WTC11 (cell line): Measurements from ENCODE around the gene HDAC9. TPM values are rescaled to one million over a fixed set of nuclear protein-coding genes. Genes with fewer than 3 reads are reported as not detected.

ENCODE experiments used
- ATAC-seq: fragments of 200-7000 bp; cut with Tn5 transposase; 2 replicates; pipeline ENCODE4 v1.10.0; 2021; ENCODE audit warnings: mild to moderate bottlenecking, moderate library complexity
- CTCF ChIA-PET: fragments of 300-600 bp; sonication (Branson Sonifier 250); formaldehyde crosslinking; loops from one replicate; lab custom pipeline; 2021; ENCODE audit warnings: antibody characterized with exemption; lab: Charles Lee
- POLR2A ChIA-PET: fragments of 350-600 bp; sonication (Branson Sonifier 250); formaldehyde crosslinking; loops from one replicate; lab custom pipeline; 2021; ENCODE audit warnings: antibody characterized with exemption; lab: Charles Lee
- DNase-seq: peaks from one replicate; pipeline ENCODE4 v3.0.0; 2021; ENCODE audit warnings: low spot score
- H3K27ac Mint-ChIP-seq: 2 replicates; pipeline ENCODE4 v1.8.0; 2021; ENCODE audit warnings: mixed read lengths
- H3K27me3 Mint-ChIP-seq: 2 replicates; pipeline ENCODE4 v1.8.0; 2021; ENCODE audit warnings: low read depth, mild to moderate bottlenecking, moderate library complexity, mixed read lengths
- H3K36me3 Mint-ChIP-seq: 2 replicates; pipeline ENCODE4 v1.8.0; 2021; ENCODE audit warnings: mixed read lengths
- H3K4me1 Mint-ChIP-seq: 2 replicates; pipeline ENCODE4 v1.8.0; 2022; ENCODE audit warnings: mixed read lengths
- H3K4me3 Mint-ChIP-seq: 2 replicates; pipeline ENCODE4 v1.8.0; 2021; ENCODE audit warnings: mild to moderate bottlenecking, moderate library complexity, mixed read lengths
- H3K9me3 Mint-ChIP-seq: 2 replicates; pipeline ENCODE4 v1.8.0; 2021; ENCODE audit warnings: mixed read lengths
- ATF2 ChIP-seq: sonication (generic); formaldehyde crosslinking; IDR thresholded peaks from 2 replicates; pipeline ENCODE4 v1.8.1; 2022; ENCODE audit warnings: low read depth, missing genetic modification reagents, borderline replicate concordance
- ATF3 ChIP-seq: sonication (generic); formaldehyde crosslinking; conservative IDR thresholded peaks from 2 replicates; pipeline ENCODE4 v1.8.1; 2022; ENCODE audit warnings: mild to moderate bottlenecking, missing genetic modification reagents
- ATF6 ChIP-seq: sonication (generic); formaldehyde crosslinking; IDR thresholded peaks from 2 replicates; pipeline ENCODE4 v1.8.1; 2023; ENCODE audit warnings: mild to moderate bottlenecking, missing genetic modification reagents
- E2F4 ChIP-seq: sonication (generic); formaldehyde crosslinking; IDR thresholded peaks from 2 replicates; pipeline ENCODE4 v1.8.1; 2022; ENCODE audit warnings: low read depth, mild to moderate bottlenecking, moderate library complexity, missing genetic modification reagents, borderline replicate concordance
- EMX1 ChIP-seq: fragments of 250-450 bp; sonication (Bioruptor Pico); IDR thresholded peaks from 2 replicates; pipeline ENCODE4 v1.8.0; 2021; ENCODE audit warnings: mild to moderate bottlenecking
- ESRRA ChIP-seq: sonication (generic); formaldehyde crosslinking; IDR thresholded peaks from 2 replicates; pipeline ENCODE4 v1.8.1; 2022; ENCODE audit warnings: mild to moderate bottlenecking, missing genetic modification reagents, borderline replicate concordance
- FOXJ3 ChIP-seq: sonication (generic); formaldehyde crosslinking; IDR thresholded peaks from 2 replicates; pipeline ENCODE4 v1.9.0; 2021; ENCODE audit warnings: missing genetic modification reagents, mild to moderate bottlenecking, borderline replicate concordance
- FOXP1 ChIP-seq: sonication (generic); formaldehyde crosslinking; IDR thresholded peaks from 2 replicates; pipeline ENCODE4 v1.8.0; 2022; ENCODE audit warnings: missing genetic modification reagents, mild to moderate bottlenecking, moderate library complexity, borderline replicate concordance
- FOXP4 ChIP-seq: sonication (generic); formaldehyde crosslinking; IDR thresholded peaks from 2 replicates; pipeline ENCODE4 v1.8.0; 2022; ENCODE audit warnings: mild to moderate bottlenecking, missing genetic modification reagents
- IRF1 ChIP-seq: sonication (generic); formaldehyde crosslinking; IDR thresholded peaks from 2 replicates; pipeline ENCODE4 v1.8.0; 2023; ENCODE audit warnings: missing genetic modification reagents
- MLX ChIP-seq: sonication (generic); formaldehyde crosslinking; IDR thresholded peaks from 2 replicates; pipeline ENCODE4 v1.8.1; 2023; ENCODE audit warnings: mild to moderate bottlenecking, missing genetic modification reagents, moderate library complexity
- NFE2L1 ChIP-seq: sonication (generic); formaldehyde crosslinking; IDR thresholded peaks from 2 replicates; pipeline ENCODE4 v1.8.1; 2023; ENCODE audit warnings: missing genetic modification reagents
- RELA ChIP-seq: sonication (generic); formaldehyde crosslinking; IDR thresholded peaks from 2 replicates; pipeline ENCODE4 v1.8.1; 2022; ENCODE audit warnings: missing genetic modification reagents, mild to moderate bottlenecking, borderline replicate concordance
- SP1 ChIP-seq: sonication (generic); formaldehyde crosslinking; conservative IDR thresholded peaks from 2 replicates; pipeline ENCODE4 v1.8.1; 2022; ENCODE audit warnings: missing genetic modification reagents
- TCF7 ChIP-seq: sonication (generic); formaldehyde crosslinking; IDR thresholded peaks from 2 replicates; pipeline ENCODE4 v1.8.0; 2022; ENCODE audit warnings: mild to moderate bottlenecking, low read depth, missing genetic modification reagents, moderate library complexity
- USF2 ChIP-seq: sonication (generic); formaldehyde crosslinking; IDR thresholded peaks from 2 replicates; pipeline ENCODE4 v1.8.1; 2023; ENCODE audit warnings: mild to moderate bottlenecking, missing genetic modification reagents, moderate library complexity
- ZBTB43 ChIP-seq: sonication (generic); formaldehyde crosslinking; IDR thresholded peaks from 2 replicates; pipeline ENCODE4 v1.8.1; 2023; ENCODE audit warnings: mild to moderate bottlenecking, missing genetic modification reagents
- ZNF416 ChIP-seq: fragments of 250-450 bp; sonication (Bioruptor Pico); IDR thresholded peaks from 2 replicates; pipeline ENCODE4 v1.9.0; 2021; ENCODE audit warnings: mild to moderate bottlenecking, inconsistent platforms
- ZNF423 ChIP-seq: fragments of 250-450 bp; sonication (Bioruptor Pico); IDR thresholded peaks from 2 replicates; pipeline ENCODE4 v2.1.2; 2022; ENCODE audit warnings: mild to moderate bottlenecking, moderate library complexity
- ZNF425 ChIP-seq: fragments of 250-450 bp; sonication (Bioruptor Pico); conservative IDR thresholded peaks from 2 replicates; pipeline ENCODE4 v1.9.0; 2021; ENCODE audit warnings: mild to moderate bottlenecking
- total RNA-seq: library from RNA; stranded (reverse); gene quantifications from 3 replicates; pipeline ENCODE4 v1.2.3, GENCODE V29; 2021

HDAC9 gene
- total RNA-seq, 1 experiment from 2014 or later, result 18.8 TPM

GRCh38 chr7:18577096-18577771, 81.7 kb downstream of the HDAC9 start (continued):
- no peak for TF ChIP-seq FOXP4
- no peak for TF ChIP-seq ZNF416 (CRISPR knock-in tag)
- TF ChIP-seq MLX, result no peak
- TF ChIP-seq RELA (CRISPR knock-in tag), result no peak
- TF ChIP-seq ATF3, result no peak
- no peak for TF ChIP-seq TCF7 (CRISPR knock-in tag)
- TF ChIP-seq EMX1 (CRISPR knock-in tag), result no peak
- TF ChIP-seq ATF2, result no peak
- TF ChIP-seq FOXP1 (CRISPR knock-in tag), result no peak
- no peak for TF ChIP-seq NFE2L1 (CRISPR knock-in tag)
- no peak for TF ChIP-seq ESRRA (CRISPR knock-in tag)

GRCh38 chr7:18579698-18580097, 84.1 kb downstream of the HDAC9 start:
- ATAC-seq (no peak), DNase-seq (no peak)
- Mint-ChIP-seq H3K27me3 (no peaks in the 10 kb centered on the region), H3K27ac (no peak overlapping the region), H3K9me3 (no peaks in the 10 kb centered on the region), H3K36me3 (no peaks in the 10 kb centered on the region), H3K4me1 (peaks cover 12% of the 10 kb centered on the region), H3K4me3 (no peak overlapping the region)
- CTCF ChIA-PET, result no interaction called here
- TF ChIP-seq USF2 (no peak), FOXJ3 (CRISPR knock-in tag) (no peak), ZNF423 (CRISPR knock-in tag) (no peak), ZBTB43 (CRISPR knock-in tag) (no peak), ZNF425 (CRISPR knock-in tag) (no peak), SP1 (CRISPR knock-in tag) (no peak), E2F4 (CRISPR knock-in tag) (no peak), FOXP4 (no peak), ATF6 (CRISPR knock-in tag) (no peak), IRF1 (CRISPR knock-in tag) (no peak)
- POLR2A ChIA-PET, result no interaction called here
